ENCODE results near the gene CZIB.

DNA sequence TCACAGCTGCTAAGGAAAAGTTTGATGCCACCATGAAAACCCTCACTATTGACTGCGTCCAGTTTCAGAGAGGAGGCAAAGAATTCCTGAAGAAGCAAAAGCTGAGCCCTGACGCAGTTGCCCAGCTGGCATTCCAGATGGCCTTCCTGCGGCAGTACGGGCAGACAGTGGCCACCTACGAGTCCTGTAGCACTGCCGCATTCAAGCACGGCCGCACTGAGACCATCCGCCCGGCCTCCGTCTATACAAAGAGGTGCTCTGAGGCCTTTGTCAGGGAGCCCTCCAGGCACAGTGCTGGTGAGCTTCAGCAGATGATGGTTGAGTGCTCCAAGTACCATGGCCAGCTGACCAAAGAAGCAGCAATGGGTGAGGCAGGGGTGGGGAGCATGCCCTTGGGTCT lies 9.5 kb downstream of the CZIB start:
- TF ChIP-seq EZH2 (IDR thresholded peaks at IDR 0.05): no peak
- TF ChIP-seq POLR2A (IDR thresholded peaks at IDR 0.05; ENCODE audit: borderline replicate concordance, extremely low read depth, insufficient read depth, insufficient read length): no peak
- no peak for TF ChIP-seq FOSL1 (IDR thresholded peaks at IDR 0.05; ENCODE audit: low read depth)

Data from HCT116 (cell line).